Measurements from ENCODE around the gene ATP8B4. TPM values are rescaled to one million over a fixed set of nuclear protein-coding genes. Genes with fewer than 3 reads are reported as not detected.

ATP8B4 gene
- total and polyA plus RNA-seq, 2 donors (not counting 3 experiments of a cell fraction or from before 2014, with no cell fraction given), result not detected

GRCh38 chr15:49824775-49825099 is 294.3 kb downstream of the ATP8B4 start:
- no peaks in the 10 kb centered on the region for H3K4me1 ChIP-seq (ENCODE audit: control insufficient read depth, extremely low read depth, insufficient read depth, low read length)
- H4K20me1 ChIP-seq (replicated peaks; ENCODE audit: control insufficient read depth, extremely low read depth, insufficient read depth, low read length), result no peaks in the 10 kb centered on the region
- no peak overlapping the region for H3K4me3 ChIP-seq (replicated peaks in 1 of 3; ENCODE audit: insufficient read depth in 1 of 3, low read depth in 1 of 3, low read length in 3 of 3)
- H3K27ac ChIP-seq (ENCODE audit: insufficient read depth, low read depth, low read length), result no peak overlapping the region
- H3K79me2 ChIP-seq (ENCODE audit: control insufficient read depth, insufficient read depth, low read length), result no peaks in the 10 kb centered on the region
- DNase-seq (ENCODE audit: low read depth, low spot score) (no peak), FAIRE-seq (no peak)
- CTCF ChIA-PET, result no interaction called here
- no peaks in the 10 kb centered on the region for H3K36me3 ChIP-seq (ENCODE audit: control insufficient read depth in 2 of 2, extremely low read depth in 1 of 2, insufficient read depth in 2 of 2, low read length in 2 of 2)
- POLR2A ChIA-PET, result no interaction called here
- TF ChIP-seq GATA2 (IDR thresholded peaks at IDR 0.05; ENCODE audit: insufficient read depth, insufficient read length, low read depth, low read length) (no peak), MYC (IDR thresholded peaks at IDR 0.05; ENCODE audit: low read depth, low read length) (no peak), POLR2A (IDR thresholded peaks at IDR 0.05; ENCODE audit: low read depth, low read length) (no peak), JUN (IDR thresholded peaks at IDR 0.05; ENCODE audit: borderline replicate concordance, insufficient read depth, insufficient read length, low read depth) (no peak), EZH2 (IDR thresholded peaks at IDR 0.05; ENCODE audit: borderline replicate concordance, low read depth, low read length, severe bottlenecking) (no peak), CTCF (IDR thresholded peaks at IDR 0.05; ENCODE audit: extremely low read depth in 1 of 2, insufficient read depth in 1 of 2, low read depth in 1 of 2, low read length in 2 of 2) (no peak), MAX (IDR thresholded peaks at IDR 0.05; ENCODE audit: insufficient read depth, insufficient read length) (no peak), POLR2AphosphoS5 (IDR thresholded peaks at IDR 0.05; ENCODE audit: insufficient read depth, low read depth, low read length) (no peak), FOS (IDR thresholded peaks at IDR 0.05; ENCODE audit: borderline replicate concordance, insufficient read depth, low read length) (no peak)
- intact Hi-C loops (cut with micrococcal nuclease), result no loop called here
- no peak overlapping the region for H2AFZ ChIP-seq (ENCODE audit: low read depth, low read length)
- dilution Hi-C loops (cut with MboI; ENCODE audit: extremely low pct_ligation_motif_present, low sequenced_read_pairs), result no loop called here
- no peaks in the 10 kb centered on the region for H3K9me3 ChIP-seq (replicated peaks; ENCODE audit: control insufficient read depth, insufficient read depth, low read length)
- no peak overlapping the region for H3K4me2 ChIP-seq (ENCODE audit: insufficient read depth, low read length)
- no peaks in the 10 kb centered on the region for H3K27me3 ChIP-seq (ENCODE audit: control insufficient read depth in 2 of 2, insufficient read depth in 2 of 2, low read length in 2 of 2)
- no peak overlapping the region for H3K9ac ChIP-seq (replicated peaks; ENCODE audit: extremely low read depth, insufficient read depth, low read length)
- no TSS peak for BruUV-seq (replicated peaks)
- no peaks in the 10 kb centered on the region for H3K9me1 ChIP-seq (replicated peaks; ENCODE audit: control insufficient read depth, extremely low read depth, insufficient read depth, low read length)

Data from endothelial cell of umbilical vein (primary cell).